ENCODE results near the gene ACTR6. TPM values are rescaled to one million over a fixed set of nuclear protein-coding genes. Genes with fewer than 3 reads are reported as not detected.
"Not testable (repeated sequence)": the region's sequence is repeated elsewhere in the genome, so short reads cannot be mapped to it uniquely, and the experiment has no call there.

The ACTR6 gene
- total RNA-seq, 1 donor from 2014 or later = 23.9 TPM

DNA sequence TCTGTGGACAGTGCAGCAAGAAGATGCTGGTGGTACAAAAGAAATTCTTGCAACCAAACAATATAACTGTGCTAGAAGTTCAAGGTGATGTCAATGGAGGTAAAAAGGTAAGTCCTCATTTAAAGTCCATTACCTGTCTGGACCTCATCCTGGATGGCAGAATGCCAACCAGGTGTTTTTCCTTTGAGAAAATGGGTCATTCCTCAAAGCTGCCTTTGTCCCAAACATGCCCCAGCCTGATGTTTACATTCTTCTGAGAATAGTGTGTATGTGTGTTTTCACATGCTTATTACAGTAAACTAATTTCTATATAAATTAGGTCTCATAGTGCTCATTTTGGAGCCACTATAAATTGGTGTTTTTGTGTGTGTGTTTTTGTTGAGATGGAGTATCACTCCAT is 24.9 kb downstream of the ACTR6 start:
- Histone ChIP-seq H3K4me3 (ENCODE audit: insufficient read depth, low read depth, low read length) (no peak overlapping the region), H3K4me2 (ENCODE audit: low read length) (no peak overlapping the region), H2AFZ (ENCODE audit: low read depth, low read length) (no peak overlapping the region), H3K4me1 (ENCODE audit: insufficient read depth, low read length) (no peaks in the 10 kb centered on the region), H3K27me3 (ENCODE audit: insufficient read depth, low read length) (no peaks in the 10 kb centered on the region), H3K27ac (ENCODE audit: low read depth, low read length) (no peak overlapping the region), H3K9me3 (ENCODE audit: insufficient read depth, low read depth, low read length) (no peaks in the 10 kb centered on the region), H3K36me3 (ENCODE audit: insufficient read depth, low read length) (peaks cover 17% of the 10 kb centered on the region), H4K20me1 (ENCODE audit: insufficient read depth, low read length) (no peaks in the 10 kb centered on the region), H3K9ac (ENCODE audit: low read length) (no peak overlapping the region), H3K79me2 (ENCODE audit: insufficient read depth, low read length) (no peaks in the 10 kb centered on the region)
- no peak for FAIRE-seq
- Mint-ChIP-seq H3K27ac (ENCODE audit: unreplicated experiment) (no peak overlapping the region), H3K9me3 (ENCODE audit: unreplicated experiment) (no peaks in the 10 kb centered on the region), H3K4me1 (ENCODE audit: low read depth, unreplicated experiment) (no peaks in the 10 kb centered on the region), H3K36me3 (ENCODE audit: low read depth, unreplicated experiment) (no peaks in the 10 kb centered on the region), H3K4me3 (ENCODE audit: unreplicated experiment) (no peak overlapping the region), H3K27me3 (ENCODE audit: low read depth, unreplicated experiment) (no peaks in the 10 kb centered on the region)
- DNase-seq (ENCODE audit: low read depth) = no peak
- TF ChIP-seq, protein P1, sequence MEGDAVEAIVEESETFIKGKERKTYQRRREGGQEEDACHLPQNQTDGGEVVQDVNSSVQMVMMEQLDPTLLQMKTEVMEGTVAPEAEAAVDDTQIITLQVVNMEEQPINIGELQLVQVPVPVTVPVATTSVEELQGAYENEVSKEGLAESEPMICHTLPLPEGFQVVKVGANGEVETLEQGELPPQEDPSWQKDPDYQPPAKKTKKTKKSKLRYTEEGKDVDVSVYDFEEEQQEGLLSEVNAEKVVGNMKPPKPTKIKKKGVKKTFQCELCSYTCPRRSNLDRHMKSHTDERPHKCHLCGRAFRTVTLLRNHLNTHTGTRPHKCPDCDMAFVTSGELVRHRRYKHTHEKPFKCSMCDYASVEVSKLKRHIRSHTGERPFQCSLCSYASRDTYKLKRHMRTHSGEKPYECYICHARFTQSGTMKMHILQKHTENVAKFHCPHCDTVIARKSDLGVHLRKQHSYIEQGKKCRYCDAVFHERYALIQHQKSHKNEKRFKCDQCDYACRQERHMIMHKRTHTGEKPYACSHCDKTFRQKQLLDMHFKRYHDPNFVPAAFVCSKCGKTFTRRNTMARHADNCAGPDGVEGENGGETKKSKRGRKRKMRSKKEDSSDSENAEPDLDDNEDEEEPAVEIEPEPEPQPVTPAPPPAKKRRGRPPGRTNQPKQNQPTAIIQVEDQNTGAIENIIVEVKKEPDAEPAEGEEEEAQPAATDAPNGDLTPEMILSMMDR (IDR thresholded peaks at IDR 0.05; ENCODE audit: insufficient read depth, low read depth, low read length) = no peak
- no peak for TF ChIP-seq EZH2 (IDR thresholded peaks at IDR 0.05; ENCODE audit: insufficient read depth, low read length)

- Histone ChIP-seq H3K4me3 (ENCODE audit: insufficient read depth, low read depth, low read length) (no peak overlapping the region), H3K4me1 (ENCODE audit: insufficient read depth, low read length) (no peaks in the 10 kb centered on the region), H3K79me2 (ENCODE audit: insufficient read depth, low read length) (no peaks in the 10 kb centered on the region), H3K36me3 (ENCODE audit: insufficient read depth, low read length) (peaks cover 9% of the 10 kb centered on the region), H4K20me1 (ENCODE audit: insufficient read depth, low read length) (no peaks in the 10 kb centered on the region), H3K27me3 (ENCODE audit: insufficient read depth, low read length) (no peaks in the 10 kb centered on the region), H3K4me2 (ENCODE audit: low read length) (no peak overlapping the region), H3K9me3 (ENCODE audit: insufficient read depth, low read depth, low read length) (no peaks in the 10 kb centered on the region), H3K27ac (ENCODE audit: low read depth, low read length) (no peak overlapping the region), H2AFZ (ENCODE audit: low read depth, low read length) (no peak overlapping the region), H3K9ac (ENCODE audit: low read length) (no peak overlapping the region)
- no peak for FAIRE-seq
- H3K9me3 Mint-ChIP-seq (ENCODE audit: unreplicated experiment) = no peaks in the 10 kb centered on the region
- no peaks in the 10 kb centered on the region for H3K27me3 Mint-ChIP-seq (ENCODE audit: low read depth, unreplicated experiment)
- TF ChIP-seq, protein P1 (IDR thresholded peaks at IDR 0.05; ENCODE audit: insufficient read depth, low read depth, low read length) = no peak
- TF ChIP-seq EZH2 (IDR thresholded peaks at IDR 0.05; ENCODE audit: insufficient read depth, low read length) = no peak
- no peaks in the 10 kb centered on the region for H3K36me3 Mint-ChIP-seq (ENCODE audit: low read depth, unreplicated experiment)
- no peak overlapping the region for H3K4me3 Mint-ChIP-seq (ENCODE audit: unreplicated experiment)
- H3K4me1 Mint-ChIP-seq (ENCODE audit: low read depth, unreplicated experiment) = peaks cover 2% of the 10 kb centered on the region
- H3K27ac Mint-ChIP-seq (ENCODE audit: unreplicated experiment) = no peak overlapping the region
- no peak for DNase-seq (ENCODE audit: low read depth)
These were observed 28.5 kb downstream of the ACTR6 start for GRCh38 chr12:100229036-100229635.

- Histone ChIP-seq H3K27me3 (ENCODE audit: insufficient read depth, low read length) (no peaks in the 10 kb centered on the region), H3K4me3 (ENCODE audit: insufficient read depth, low read depth, low read length) (no peak overlapping the region), H3K36me3 (ENCODE audit: insufficient read depth, low read length) (peaks cover 7% of the 10 kb centered on the region), H4K20me1 (ENCODE audit: insufficient read depth, low read length) (no peaks in the 10 kb centered on the region), H3K9me3 (ENCODE audit: insufficient read depth, low read depth, low read length) (no peaks in the 10 kb centered on the region), H3K4me2 (ENCODE audit: low read length) (no peak overlapping the region), H3K4me1 (ENCODE audit: insufficient read depth, low read length) (no peaks in the 10 kb centered on the region), H3K79me2 (ENCODE audit: insufficient read depth, low read length) (no peaks in the 10 kb centered on the region), H3K9ac (ENCODE audit: low read length) (no peak overlapping the region), H3K27ac (ENCODE audit: low read depth, low read length) (no peak overlapping the region), H2AFZ (ENCODE audit: low read depth, low read length) (no peak overlapping the region)
- DNase-seq (ENCODE audit: low read depth) (no peak), FAIRE-seq (no peak)
- Mint-ChIP-seq H3K4me3 (ENCODE audit: unreplicated experiment) (no peak overlapping the region), H3K9me3 (ENCODE audit: unreplicated experiment) (no peaks in the 10 kb centered on the region), H3K27ac (ENCODE audit: unreplicated experiment) (no peak overlapping the region), H3K27me3 (ENCODE audit: low read depth, unreplicated experiment) (no peaks in the 10 kb centered on the region), H3K36me3 (ENCODE audit: low read depth, unreplicated experiment) (no peaks in the 10 kb centered on the region), H3K4me1 (ENCODE audit: low read depth, unreplicated experiment) (peaks cover 4% of the 10 kb centered on the region)
- no peak for TF ChIP-seq EZH2 (IDR thresholded peaks at IDR 0.05; ENCODE audit: insufficient read depth, low read length)
- TF ChIP-seq, protein P1 (IDR thresholded peaks at IDR 0.05; ENCODE audit: insufficient read depth, low read depth, low read length) = no peak
These were observed 29.3 kb downstream of the ACTR6 start for GRCh38 chr12:100229876-100230275.

DNA sequence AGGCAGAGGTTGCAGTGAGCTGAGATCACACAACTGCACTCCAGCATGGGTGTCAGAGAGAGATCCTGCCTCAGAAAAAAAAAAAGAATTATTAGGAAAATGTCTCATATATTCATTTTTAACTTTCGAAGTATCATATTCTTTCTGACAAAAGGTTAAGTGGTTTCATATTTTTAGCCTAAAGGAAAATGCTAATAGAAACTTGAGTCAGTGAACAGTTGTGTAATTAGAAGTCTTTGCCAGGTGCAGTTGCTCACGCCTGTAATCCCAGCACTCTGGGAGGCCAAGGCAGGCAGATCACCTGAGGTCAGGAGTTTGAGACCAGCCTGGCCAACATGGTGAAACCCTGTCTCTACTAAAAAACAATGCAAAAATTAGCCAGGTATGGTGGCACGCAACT is 31.3 kb downstream of the ACTR6 start:
- not testable (repeated sequence) for H3K9me3 Mint-ChIP-seq (ENCODE audit: unreplicated experiment); H3K4me3 ChIP-seq (ENCODE audit: insufficient read depth, low read depth, low read length); H3K36me3 Mint-ChIP-seq (ENCODE audit: low read depth, unreplicated experiment); H3K79me2 ChIP-seq (ENCODE audit: insufficient read depth, low read length); H4K20me1 ChIP-seq (ENCODE audit: insufficient read depth, low read length); H3K4me3 Mint-ChIP-seq (ENCODE audit: unreplicated experiment); H3K4me1 ChIP-seq (ENCODE audit: insufficient read depth, low read length); H3K27ac ChIP-seq (ENCODE audit: low read depth, low read length); H3K27me3 Mint-ChIP-seq (ENCODE audit: low read depth, unreplicated experiment); H3K9ac ChIP-seq (ENCODE audit: low read length); DNase-seq (ENCODE audit: low read depth); H3K36me3 ChIP-seq (ENCODE audit: insufficient read depth, low read length); FAIRE-seq; H3K4me1 Mint-ChIP-seq (ENCODE audit: low read depth, unreplicated experiment); H2AFZ ChIP-seq (ENCODE audit: low read depth, low read length); H3K4me2 ChIP-seq (ENCODE audit: low read length); H3K27me3 ChIP-seq (ENCODE audit: insufficient read depth, low read length); H3K27ac Mint-ChIP-seq (ENCODE audit: unreplicated experiment); H3K9me3 ChIP-seq (ENCODE audit: insufficient read depth, low read depth, low read length)
